NOMO-1 treated with DMSO at 0.1 percent for 48 hours (cell line): ENCODE data around the gene PRKRIP1.
A peak's percentile ranks its signal among the peaks of the same experiment; 100 is the strongest.
"Not testable (repeated sequence)": the region's sequence is repeated elsewhere in the genome, so short reads cannot be mapped to it uniquely, and the experiment has no call there.

ENCODE experiments used
- DNase-seq: peaks from one replicate; lab custom pipeline; 2025; ENCODE audit not compliant: unreplicated experiment; lab: John Stamatoyannopoulos, UW

Gene PRKRIP1

GRCh38 chr7:102455596-102455995 is 59.4 kb downstream of the PRKRIP1 start:
- no peak for DNase-seq

GRCh38 chr7:102456327-102456726 is 60.2 kb downstream of the PRKRIP1 start:
- DNase-seq: no peak

- DNase-seq: no peak
Measured at GRCh38 chr7:102457352-102457924, 61.3 kb downstream of the PRKRIP1 start.

GRCh38 chr7:102459221-102459844 is 63.2 kb downstream of the PRKRIP1 start:
- no peak for DNase-seq

- no peak for DNase-seq
Measured at GRCh38 chr7:102460467-102460866, 64.3 kb downstream of the PRKRIP1 start.

- DNase-seq: no peak
Measured at GRCh38 chr7:102463841-102464576, 67.8 kb downstream of the PRKRIP1 start.

DNA sequence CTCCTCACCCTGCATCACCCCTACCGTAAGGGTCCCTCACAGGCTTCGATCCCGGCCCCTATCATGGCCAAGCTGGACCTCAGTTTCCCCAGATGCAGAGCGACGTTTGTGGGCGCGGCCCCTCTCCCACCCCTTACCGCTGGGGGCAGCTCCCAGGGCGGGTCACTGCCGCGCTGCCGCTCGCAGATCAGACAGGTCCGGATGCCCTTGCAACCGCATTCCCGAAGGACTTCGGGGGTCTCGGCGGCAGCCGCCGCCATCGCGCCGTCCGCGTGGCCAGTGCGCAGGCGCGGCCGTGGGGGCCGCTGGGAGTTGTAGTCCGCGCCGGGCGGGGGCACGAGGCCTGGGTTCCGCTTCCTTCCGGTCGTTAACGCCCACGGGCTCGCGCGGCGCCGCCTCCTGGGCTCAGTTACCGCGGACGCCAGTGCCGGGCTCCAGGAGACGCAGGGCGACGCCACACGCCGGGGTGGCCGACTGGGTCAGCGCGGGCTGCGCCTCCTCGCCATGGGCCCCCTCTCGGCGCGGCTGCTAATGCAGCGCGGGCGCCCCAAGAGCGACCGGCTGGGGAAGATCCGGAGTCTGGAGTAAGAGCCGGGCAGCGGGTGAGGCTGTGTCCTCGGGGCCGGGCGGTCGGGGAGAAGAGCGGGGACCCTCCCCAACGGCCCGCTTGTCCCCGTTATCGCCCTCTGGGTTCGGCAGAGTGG is 68.6 kb downstream of the PRKRIP1 start, which contains the start of the genes ALKBH4 and LRWD1:
Gene ALKBH4, minus strand, starts transcription at position 287 of the 704 bp plus-strand sequence. Its CDS starts 27 bp downstream, at position 260.
Gene LRWD1, plus strand, starts transcription at position 408 of the 704 bp plus-strand sequence. Its CDS starts 97 bp downstream, at position 505.
- peak; percentile 71 for DNase-seq

DNA sequence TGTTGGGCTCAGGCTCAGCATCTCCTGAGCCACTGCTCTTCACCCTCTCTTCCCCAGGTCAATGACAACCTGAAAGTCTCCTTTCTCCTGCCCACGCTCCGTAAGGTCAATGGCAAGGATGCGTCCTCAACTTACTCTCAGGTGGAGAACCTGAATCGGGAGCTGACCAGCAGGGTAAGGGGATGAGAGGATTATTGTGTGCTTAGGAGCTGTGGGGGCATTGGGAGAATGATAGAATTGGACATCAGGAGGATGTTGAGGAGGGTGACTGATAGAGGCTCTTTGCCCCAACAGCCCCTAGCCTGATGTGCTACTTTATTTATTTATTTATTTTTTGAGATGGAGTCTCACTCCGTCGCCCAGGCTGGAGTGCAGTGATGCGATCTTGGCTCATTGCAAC is 69.9 kb downstream of the PRKRIP1 start:
- DNase-seq: no peak

GRCh38 chr7:102467581-102468477 is 71.7 kb downstream of the PRKRIP1 start:
- DNase-seq: no peak

DNA sequence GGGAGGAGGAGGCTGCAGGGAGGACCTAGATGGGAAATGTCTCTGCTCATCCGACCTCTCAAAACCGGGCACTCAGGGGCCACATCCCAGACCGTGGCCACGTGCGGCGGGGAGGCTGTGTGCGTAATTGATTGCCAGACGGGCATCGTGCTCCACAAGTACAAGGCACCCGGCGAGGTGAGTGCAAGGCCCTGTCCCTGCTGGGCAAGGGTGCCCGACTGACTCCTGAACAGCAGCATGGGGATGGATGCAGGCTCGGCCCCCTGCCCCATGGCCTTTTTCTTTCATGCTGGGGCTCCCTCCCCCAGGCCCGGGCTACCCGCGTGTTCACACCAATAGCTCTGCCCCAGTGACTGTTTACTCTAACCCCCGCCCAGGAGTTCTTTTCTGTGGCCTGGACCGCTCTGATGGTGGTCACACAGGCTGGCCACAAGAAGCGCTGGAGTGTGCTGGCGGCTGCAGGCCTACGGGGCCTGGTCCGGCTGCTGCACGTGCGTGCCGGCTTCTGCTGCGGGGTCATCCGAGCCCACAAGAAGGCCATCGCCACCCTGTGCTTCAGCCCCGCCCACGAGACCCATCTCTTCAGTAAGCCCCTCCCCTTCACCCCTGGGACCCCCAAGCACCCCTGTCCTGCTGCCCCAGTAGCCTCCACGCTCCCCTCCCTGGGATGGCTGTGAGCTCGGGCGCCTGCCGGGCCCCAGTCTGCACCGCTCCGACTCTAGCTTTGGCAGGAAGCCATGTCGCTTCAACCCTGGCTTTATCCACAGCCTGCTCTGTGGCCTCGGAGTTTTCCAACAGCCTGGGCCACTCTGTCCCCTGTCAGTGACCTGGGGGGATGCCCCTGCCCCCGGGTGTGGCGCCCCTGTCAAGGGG is 72.6 kb downstream of the PRKRIP1 start:
- no peak for DNase-seq

DNA sequence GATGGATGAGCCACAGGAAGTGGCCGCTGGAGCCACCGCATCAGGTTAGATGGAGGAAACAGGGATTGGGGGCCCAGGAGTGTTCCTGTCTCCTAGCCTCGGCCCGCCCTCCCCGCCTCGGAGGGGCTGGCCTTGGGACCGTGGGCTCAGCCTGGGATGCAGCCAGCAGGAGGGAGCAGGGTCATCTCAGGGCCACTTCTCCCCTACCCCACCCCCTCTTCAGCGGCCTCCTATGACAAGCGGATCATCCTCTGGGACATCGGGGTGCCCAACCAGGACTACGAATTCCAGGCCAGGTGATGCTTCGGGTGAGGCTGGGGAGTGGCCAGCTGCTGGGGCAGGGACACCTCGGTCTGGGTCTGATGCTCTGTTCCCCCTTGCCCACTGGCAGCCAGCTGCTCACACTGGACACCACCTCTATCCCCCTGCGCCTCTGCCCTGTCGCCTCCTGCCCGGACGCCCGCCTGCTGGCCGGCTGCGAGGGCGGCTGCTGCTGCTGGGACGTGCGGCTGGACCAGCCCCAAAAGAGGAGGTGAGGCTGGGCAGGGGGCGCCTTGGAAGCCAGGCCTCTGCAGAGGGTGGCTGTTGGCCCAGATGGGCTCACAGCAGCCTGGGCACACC is 73.3 kb downstream of the PRKRIP1 start:
- no peak for DNase-seq

DNA sequence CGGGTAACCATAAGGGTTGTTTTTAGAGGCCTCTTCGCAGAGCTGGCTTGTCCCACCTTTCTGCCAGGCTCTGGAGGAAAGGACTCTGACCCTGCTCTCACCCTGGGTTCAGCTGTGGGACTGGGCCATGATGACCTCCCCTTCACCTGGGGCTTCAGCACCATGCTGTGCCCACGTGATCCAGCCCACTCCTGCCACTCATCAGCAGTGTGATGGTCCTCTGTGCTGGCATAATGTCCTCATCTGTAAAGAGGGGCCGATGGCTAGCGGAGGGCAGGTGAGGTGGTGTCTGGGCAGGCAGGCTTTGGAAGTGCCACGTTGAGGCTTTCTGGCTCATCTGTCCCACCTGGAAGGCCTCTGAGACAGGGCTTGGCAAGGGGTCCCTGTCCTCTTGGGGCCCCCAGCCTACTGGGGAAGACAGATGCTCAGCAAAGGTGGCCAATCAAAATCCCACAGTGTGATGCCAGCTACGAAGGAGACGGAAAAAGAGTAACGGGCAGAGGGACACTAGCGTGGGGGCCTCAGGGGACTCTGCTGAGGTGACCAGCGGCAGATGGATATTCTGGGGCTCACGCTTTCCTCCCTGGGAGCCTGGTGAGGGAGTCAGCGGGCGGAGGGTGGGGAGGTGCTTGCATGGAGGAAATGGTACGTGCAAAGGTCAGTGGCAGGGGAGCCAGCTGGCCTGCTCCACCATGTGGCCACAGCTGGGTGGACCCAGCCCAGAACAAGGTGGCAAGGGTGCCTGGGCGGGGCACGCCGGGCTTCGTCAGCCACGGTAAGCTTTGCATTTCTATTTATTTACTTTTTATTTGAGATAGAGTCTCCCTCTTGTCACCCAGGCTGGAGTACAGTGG is 74.0 kb downstream of the PRKRIP1 start:
- no peak for DNase-seq

DNA sequence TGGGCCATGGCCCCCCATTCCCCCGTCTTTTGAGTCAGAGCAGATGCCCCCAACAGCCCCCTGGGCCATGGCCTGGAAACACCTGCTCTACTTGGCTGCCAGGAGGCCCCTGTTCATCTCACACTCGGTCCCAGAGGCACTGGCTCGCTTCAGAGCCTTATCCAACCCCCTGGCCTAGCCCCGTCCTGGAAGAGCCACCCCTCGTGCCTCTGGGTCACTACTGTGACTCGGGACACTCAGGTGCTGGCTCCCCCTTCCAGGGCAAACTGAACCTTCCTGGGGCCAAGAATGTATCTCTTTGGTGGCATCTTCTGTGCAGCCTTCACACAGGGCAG is 75.6 kb downstream of the PRKRIP1 start:
- DNase-seq: no peak

DNA sequence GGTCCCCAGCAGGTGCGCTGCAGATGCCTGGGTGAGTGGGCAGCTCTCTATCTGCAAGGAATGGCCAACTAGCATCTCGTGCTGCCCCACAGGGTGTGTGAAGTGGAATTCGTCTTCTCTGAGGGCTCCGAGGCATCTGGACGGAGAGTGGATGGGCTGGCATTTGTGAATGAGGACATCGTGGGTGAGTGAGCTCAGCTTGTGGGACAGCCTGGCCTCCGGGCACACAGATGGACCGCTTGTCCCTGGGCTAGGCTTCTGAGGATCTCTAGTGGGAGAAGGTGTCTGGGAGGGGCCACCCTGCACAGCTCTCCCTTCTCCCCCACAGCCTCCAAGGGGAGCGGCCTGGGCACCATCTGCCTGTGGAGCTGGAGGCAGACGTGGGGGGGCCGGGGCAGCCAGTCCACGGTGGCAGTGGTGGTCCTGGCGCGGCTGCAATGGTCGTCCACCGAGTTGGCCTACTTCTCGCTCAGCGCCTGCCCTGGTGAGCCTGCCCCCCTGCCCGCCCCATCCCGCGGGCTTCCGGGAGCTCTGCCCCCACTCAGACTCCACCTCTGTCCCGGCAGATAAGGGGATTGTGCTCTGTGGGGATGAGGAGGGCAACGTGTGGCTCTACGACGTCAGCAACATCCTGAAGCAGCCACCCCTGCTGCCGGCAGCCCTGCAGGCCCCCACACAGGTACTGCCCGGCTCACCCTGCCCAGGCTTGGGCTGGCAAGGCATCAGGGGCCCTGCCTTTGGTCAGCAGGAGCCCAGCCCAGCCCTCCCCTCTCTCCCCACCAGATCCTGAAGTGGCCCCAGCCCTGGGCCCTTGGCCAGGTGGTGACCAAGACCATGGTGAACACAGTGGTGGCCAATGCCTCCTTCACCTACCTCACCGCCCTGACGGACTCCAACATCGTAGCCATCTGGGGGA is 76.2 kb downstream of the PRKRIP1 start:
- no peak for DNase-seq

- DNase-seq: no peak
Measured at GRCh38 chr7:102473271-102473991, 77.3 kb downstream of the PRKRIP1 start.

GRCh38 chr7:102474116-102474515 is 78.0 kb downstream of the PRKRIP1 start:
- DNase-seq: not testable (repeated sequence)
